Liver (tissue), 9 donors: ENCODE measurements around the gene TRIM25. TPM values are rescaled to one million over a fixed set of nuclear protein-coding genes. Genes with fewer than 3 reads are reported as not detected.

ENCODE experiments used
- DNase-seq: peaks from one replicate; pipeline ENCODE4 v3.0.0-alpha.2; 2017; ENCODE audit warnings: low spot score
- H3K27ac ChIP-seq, 2 donors: one replicate each; pipeline ENCODE4 v1.7.0; 2013; ENCODE audit warnings: inconsistent platforms in 2 of 2, low read length in 2 of 2, control low read depth in 1 of 2, low read depth in 1 of 2, mild to moderate bottlenecking in 1 of 2
- H3K27me3 ChIP-seq, 4 donors: one replicate each; pipeline versions ENCODE4 v1.6.1 to v1.7.0; 2013; ENCODE audit warnings: low read length in 3 of 4, inconsistent platforms in 1 of 4, mild to moderate bottlenecking in 1 of 4, moderate library complexity in 1 of 4; ENCODE audit not compliant: control insufficient read depth in 4 of 4, insufficient read depth in 4 of 4
- H3K36me3 ChIP-seq, 4 donors: one replicate each; pipeline versions ENCODE4 v1.6.1 to v1.7.0; 2013; ENCODE audit warnings: low read length in 3 of 4, mild to moderate bottlenecking in 3 of 4, low read depth in 1 of 4, moderate library complexity in 1 of 4; ENCODE audit not compliant: control insufficient read depth in 4 of 4, insufficient read depth in 3 of 4
- H3K4me1 ChIP-seq, 4 donors: one replicate each; pipeline versions ENCODE4 v1.6.1 to v1.7.0; 2013; ENCODE audit warnings: low read length in 3 of 4, mild to moderate bottlenecking in 3 of 4, moderate library complexity in 1 of 4; ENCODE audit not compliant: control insufficient read depth in 4 of 4, insufficient read depth in 4 of 4
- H3K4me3 ChIP-seq, 3 donors: one replicate each; pipeline versions ENCODE4 v1.6.1 to v1.7.0; 2013; ENCODE audit warnings: low read length in 3 of 3, control low read depth in 1 of 3, low read depth in 1 of 3, mild to moderate bottlenecking in 1 of 3
- H3K9ac ChIP-seq, 2 donors: one replicate each; pipeline ENCODE4 v1.7.0; 2013; ENCODE audit warnings: low read length in 2 of 2, mild to moderate bottlenecking in 2 of 2, moderate library complexity in 2 of 2, control low read depth in 1 of 2, low read depth in 1 of 2
- H3K9me3 ChIP-seq, 4 donors: one replicate each; pipeline versions ENCODE4 v1.6.1 to v1.7.0; 2013; ENCODE audit warnings: low read length in 3 of 4; ENCODE audit not compliant: control insufficient read depth in 4 of 4
- ATF3 ChIP-seq: IDR thresholded peaks from 2 replicates; pipeline ENCODE4 v1.6.1; 2016; ENCODE audit warnings: antibody characterized with exemption
- CTCF ChIP-seq: fragments of 150-350 bp; IDR thresholded peaks from 2 replicates; pipeline ENCODE4 v1.5.1; 2017; ENCODE audit warnings: improper control_type of control experiment, low read depth, low read length; ENCODE audit not compliant: missing input control
- EGR1 ChIP-seq, 2 donors: IDR thresholded peaks; 2 replicates each; pipeline ENCODE4 v1.6.1; 2016 to 2018; ENCODE audit warnings: antibody characterized with exemption in 2 of 2, low read depth in 2 of 2
- FOXA1 ChIP-seq: IDR thresholded peaks from 2 replicates; pipeline ENCODE4 v1.6.1; 2016; ENCODE audit warnings: antibody characterized with exemption
- FOXA2 ChIP-seq: IDR thresholded peaks from 2 replicates; pipeline ENCODE4 v1.6.1; 2016; ENCODE audit warnings: antibody characterized with exemption
- GABPA ChIP-seq, 2 donors: IDR thresholded peaks in 1 of 2; conservative IDR thresholded peaks in 1 of 2; 2 replicates each; pipeline ENCODE4 v1.6.1; 2016; ENCODE audit warnings: antibody characterized with exemption in 2 of 2, mild to moderate bottlenecking in 1 of 2, moderate library complexity in 1 of 2
- HNF4A ChIP-seq, 2 donors: conservative IDR thresholded peaks; 2 replicates each; pipeline ENCODE4 v1.6.1; 2016; ENCODE audit warnings: antibody characterized with exemption in 2 of 2, mild to moderate bottlenecking in 2 of 2
- HNF4G ChIP-seq: IDR thresholded peaks from 2 replicates; pipeline ENCODE4 v1.6.1; 2016; ENCODE audit warnings: antibody characterized with exemption
- JUND ChIP-seq, 2 donors: IDR thresholded peaks; 2 replicates each; pipeline ENCODE4 v1.6.1; 2016; ENCODE audit warnings: antibody characterized with exemption in 2 of 2
- MAX ChIP-seq: IDR thresholded peaks from 2 replicates; pipeline ENCODE4 v1.6.1; 2016; ENCODE audit warnings: antibody characterized with exemption
- NR2F2 ChIP-seq: IDR thresholded peaks from 2 replicates; pipeline ENCODE4 v1.6.1; 2016; ENCODE audit warnings: antibody characterized with exemption
- RAD21 ChIP-seq, 2 donors: IDR thresholded peaks; 2 replicates each; pipeline ENCODE4 v1.6.1; 2016; ENCODE audit warnings: antibody characterized with exemption in 2 of 2, mild to moderate bottlenecking in 2 of 2
- REST ChIP-seq: IDR thresholded peaks from 2 replicates; pipeline ENCODE4 v1.6.1; 2016; ENCODE audit warnings: antibody characterized with exemption, mild to moderate bottlenecking
- RXRA ChIP-seq, 2 donors: IDR thresholded peaks; 2 replicates each; pipeline ENCODE4 v1.6.1; 2017 to 2018; ENCODE audit warnings: antibody characterized with exemption in 2 of 2, mild to moderate bottlenecking in 1 of 2
- SP1 ChIP-seq: IDR thresholded peaks from 2 replicates; pipeline ENCODE4 v1.6.1; 2018; ENCODE audit warnings: antibody characterized with exemption, mild to moderate bottlenecking
- TAF1 ChIP-seq: conservative IDR thresholded peaks from 2 replicates; pipeline ENCODE4 v1.6.1; 2016; ENCODE audit warnings: antibody characterized with exemption, mild to moderate bottlenecking
- ZBTB33 ChIP-seq: IDR thresholded peaks from 2 replicates; pipeline ENCODE4 v1.6.1; 2016; ENCODE audit warnings: antibody characterized with exemption
- WGBS: extraction: QIAGEN DNeasy Blood & Tissue Kit; methylation state at CpG from one replicate; pipeline ENCODE4 v1.1.7; 2013; 5-methylcytosine and 5-hydroxymethylcytosine counted together
- polyA plus RNA-seq, 2 donors: library from polyadenylated mRNA; stranded (reverse) in 1 of 2; unstranded in 1 of 2; fragments of 200-250 nt in 1 of 2; fragments of >200 nt in 1 of 2; fragmentation: Nextera tagmentation in 1 of 2; extraction: Ambion mirVana in 1 of 2; gene quantifications; one replicate each; pipeline versions ENCODE4 v1.2.1 to v1.2.3, GENCODE V29; 2013 to 2015
- total RNA-seq, 2 donors: library from RNA; depleted of rRNA; stranded (reverse); fragments of >200 nt; gene quantifications; one replicate each; pipeline ENCODE4 v1.2.3, GENCODE V29; 2014
- donor health status: healthy.
- donor health status: healthy.
- donor health status: healthy.
- donor health status: healthy.
- donor health status: healthy.

The TRIM25 gene
- total and polyA plus RNA-seq, 4 donors: 10.8 to 64.5 (median 15.6) TPM

- H3K4me3 ChIP-seq: no peak overlapping the region
Observed at GRCh38 chr17:56894859-56895455, 18.9 kb downstream of the TRIM25 start.

More at GRCh38 chr17:56894859-56895455, 18.9 kb downstream of the TRIM25 start:
- peaks cover 0 to 10% (median 0%) of the 10 kb centered on the region in 4 donors for H3K4me1 ChIP-seq
- H3K27ac ChIP-seq: no peak overlapping the region
- no peak overlapping the region for H3K9ac ChIP-seq
- 79% methylated on average over 20 of the region's 20 CpGs for WGBS
- no peaks in the 10 kb centered on the region for H3K9me3 ChIP-seq
- no peak for TF ChIP-seq ZBTB33
- TF ChIP-seq RXRA (IDR thresholded peaks at IDR 0.05): peak in 1 of 2 donors; percentile 55
- no peak for TF ChIP-seq TAF1
- no peak for TF ChIP-seq JUND (IDR thresholded peaks at IDR 0.05)
- no peak for TF ChIP-seq GABPA (IDR thresholded peaks at IDR 0.05 in 1 of 2, conservative IDR thresholded peaks at IDR 0.05 in 1 of 2)
- no peak for TF ChIP-seq CTCF
- TF ChIP-seq FOXA1: no peak
- TF ChIP-seq EGR1 (IDR thresholded peaks at IDR 0.05; ENCODE audit: low read depth in 2 of 2): no peak
- TF ChIP-seq SP1: peak; percentile 30
- TF ChIP-seq FOXA2: no peak
- no peak for TF ChIP-seq HNF4G
- no peak for TF ChIP-seq NR2F2
- TF ChIP-seq ATF3: no peak
- no peak for TF ChIP-seq REST
- TF ChIP-seq HNF4A (conservative IDR thresholded peaks at IDR 0.05): peak in 1 of 2 donors; percentile 22
- TF ChIP-seq MAX: no peak
- no peak for TF ChIP-seq RAD21 (IDR thresholded peaks at IDR 0.05)
- DNase-seq: no peak
- no peaks in the 10 kb centered on the region for H3K27me3 ChIP-seq
- peaks cover 38 to 90% (median 71%) of the 10 kb centered on the region in 4 donors for H3K36me3 ChIP-seq
